C4-2B (cell line): ENCODE measurements around the gene PTPN11.
"Not testable (repeated sequence)": the region's sequence is repeated elsewhere in the genome, so short reads cannot be mapped to it uniquely, and the experiment has no call there.

Experiments
- H3K27ac ChIP-seq: fragments of 450-650 bp; 2 replicates; pipeline ENCODE4 v1.5.1; 2017
- CTCF ChIP-seq: fragments of 450-650 bp; conservative IDR thresholded peaks from 2 replicates; pipeline ENCODE4 v1.5.1; 2017; ENCODE audit warnings: mild to moderate bottlenecking
- ZFX ChIP-seq: fragments of 450-650 bp; IDR thresholded peaks from 2 replicates; pipeline ENCODE4 v1.6.1; 2017

Gene PTPN11

GRCh38 chr12:112401054-112401453, 17.7 kb upstream of the PTPN11 start:
- no peak overlapping the region for H3K27ac ChIP-seq
- TF ChIP-seq CTCF (no peak), ZFX (no peak)

DNA sequence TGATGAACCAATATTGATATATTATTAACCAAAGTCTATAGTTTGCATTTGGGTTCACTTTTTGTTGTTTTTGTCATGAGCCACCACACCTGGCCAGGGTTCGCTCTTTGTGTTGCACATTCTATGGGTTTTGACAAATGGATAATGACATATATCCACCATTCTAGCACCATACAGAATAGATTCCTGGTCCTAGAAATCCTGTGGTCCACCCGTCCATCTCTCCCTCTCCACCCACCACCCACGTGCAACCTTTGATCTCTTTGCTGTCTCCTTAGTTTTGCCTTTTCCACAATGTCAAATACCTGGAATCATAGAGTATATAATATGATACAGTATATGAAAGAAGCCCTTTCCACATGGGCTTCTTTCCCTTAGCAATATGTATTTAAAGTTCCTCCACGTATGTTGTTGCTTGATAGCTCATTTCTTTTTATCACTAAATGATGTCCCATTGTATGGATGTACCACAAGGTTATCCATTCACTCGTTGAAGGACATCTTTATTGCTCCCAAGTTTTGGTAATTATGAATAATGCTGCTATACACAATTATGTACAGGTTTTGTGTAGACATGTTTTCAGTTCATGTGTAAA, 16.7 kb upstream of the PTPN11 start:
- H3K27ac ChIP-seq: no peak overlapping the region
- TF ChIP-seq ZFX (no peak), CTCF (no peak)

GRCh38 chr12:112406519-112407488, 11.9 kb upstream of the PTPN11 start:
- no peak overlapping the region for H3K27ac ChIP-seq
- no peak for TF ChIP-seq CTCF
- no peak for TF ChIP-seq ZFX

DNA sequence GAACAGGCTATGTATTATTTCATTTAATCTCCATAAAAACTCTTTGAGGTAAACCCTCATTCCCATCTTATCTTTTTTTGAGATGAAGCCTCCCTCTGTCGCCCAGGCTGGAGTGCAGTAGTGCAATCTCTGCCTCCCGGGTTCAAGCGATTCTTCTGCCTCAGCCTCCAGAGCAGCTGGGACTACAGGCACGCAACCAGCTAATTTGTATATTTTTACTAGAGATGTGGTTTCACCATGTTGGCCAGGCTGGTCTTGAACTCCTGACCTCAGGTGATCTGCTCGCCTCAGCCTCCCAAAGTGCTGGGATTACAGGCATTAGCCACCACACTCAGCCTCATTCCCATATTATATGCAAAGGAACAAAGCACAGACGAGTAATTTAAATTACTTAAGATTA, 11.1 kb upstream of the PTPN11 start:
- not testable (repeated sequence) for H3K27ac ChIP-seq

GRCh38 chr12:112408621-112409020, 10.1 kb upstream of the PTPN11 start:
- peak overlapping the region; percentile 97 for H3K27ac ChIP-seq
- TF ChIP-seq CTCF (no peak), ZFX (no peak)

- H3K27ac ChIP-seq: peak within 1 kb of the TSS; percentile 97
- TF ChIP-seq ZFX: peak; percentile 48; the same call in 1 of the 2 replicates
- no peak for TF ChIP-seq CTCF
Observed at GRCh38 chr12:112409064-112409905, 9.5 kb upstream of the PTPN11 start, which contains the start of gene RPL6. Gene RPL6, minus strand, starts transcription at chr12:112409605. Its CDS starts 949 bp downstream, at chr12:112408656.

- no peak overlapping the region; the same call in 1 of the 2 replicates for H3K27ac ChIP-seq
- no peak for TF ChIP-seq CTCF
- no peak for TF ChIP-seq ZFX
Observed at GRCh38 chr12:112409906-112410244, 8.9 kb upstream of the PTPN11 start.
